ENCODE data around the gene RALGDS.

Gene RALGDS

GRCh38 chr9:133118568-133118967 is 2.5 kb downstream of the RALGDS start:
- DNase-seq, result no peak

GRCh38 chr9:133118179-133118520 is 2.9 kb downstream of the RALGDS start:
- DNase-seq, result no peak

- peak in 1 of 2 donors; percentile 33 for DNase-seq
These were observed 3.5 kb downstream of the RALGDS start for GRCh38 chr9:133117271-133118178.

GRCh38 chr9:133116346-133117231 is 4.5 kb downstream of the RALGDS start:
- DNase-seq, result no peak

DNA sequence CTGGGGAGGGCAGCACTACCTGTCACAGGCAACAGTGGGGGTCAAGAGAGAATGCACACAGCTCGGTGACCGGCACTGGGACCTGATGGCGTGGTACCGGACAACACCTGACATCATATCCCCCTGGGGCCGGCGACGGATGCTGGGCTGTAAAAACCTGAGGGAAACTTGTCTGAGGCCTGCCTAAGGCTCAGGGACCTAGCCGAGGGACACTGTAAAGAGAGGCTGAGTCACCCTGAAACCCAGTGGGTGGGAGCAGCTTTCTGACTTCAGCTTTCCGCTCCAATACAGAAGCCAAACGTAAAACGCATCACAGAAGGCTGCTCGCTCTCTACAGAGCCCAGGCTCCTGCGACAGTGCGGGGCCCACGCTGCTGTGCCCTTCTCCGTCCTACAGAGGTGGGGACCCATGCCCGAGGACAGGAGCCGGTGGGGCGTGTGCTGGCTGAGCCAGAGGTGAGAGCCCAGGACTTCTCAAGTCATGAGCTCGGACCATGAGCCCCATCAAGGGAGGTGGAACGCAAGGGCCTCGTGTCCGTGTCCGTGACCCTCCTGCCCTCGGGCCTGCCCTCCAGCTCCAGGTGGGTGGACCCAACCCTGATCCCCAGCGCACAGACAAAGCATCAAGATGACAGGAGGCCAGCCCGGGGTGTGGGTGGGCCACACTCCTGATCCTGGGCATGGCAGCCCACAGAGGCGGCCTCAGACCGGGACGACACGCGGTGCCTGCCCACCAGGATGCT is 5.3 kb downstream of the RALGDS start:
- DNase-seq, result peak; percentile 84 to 86

GRCh38 chr9:133114886-133115603 is 6.0 kb downstream of the RALGDS start:
- no peak for DNase-seq

DNA sequence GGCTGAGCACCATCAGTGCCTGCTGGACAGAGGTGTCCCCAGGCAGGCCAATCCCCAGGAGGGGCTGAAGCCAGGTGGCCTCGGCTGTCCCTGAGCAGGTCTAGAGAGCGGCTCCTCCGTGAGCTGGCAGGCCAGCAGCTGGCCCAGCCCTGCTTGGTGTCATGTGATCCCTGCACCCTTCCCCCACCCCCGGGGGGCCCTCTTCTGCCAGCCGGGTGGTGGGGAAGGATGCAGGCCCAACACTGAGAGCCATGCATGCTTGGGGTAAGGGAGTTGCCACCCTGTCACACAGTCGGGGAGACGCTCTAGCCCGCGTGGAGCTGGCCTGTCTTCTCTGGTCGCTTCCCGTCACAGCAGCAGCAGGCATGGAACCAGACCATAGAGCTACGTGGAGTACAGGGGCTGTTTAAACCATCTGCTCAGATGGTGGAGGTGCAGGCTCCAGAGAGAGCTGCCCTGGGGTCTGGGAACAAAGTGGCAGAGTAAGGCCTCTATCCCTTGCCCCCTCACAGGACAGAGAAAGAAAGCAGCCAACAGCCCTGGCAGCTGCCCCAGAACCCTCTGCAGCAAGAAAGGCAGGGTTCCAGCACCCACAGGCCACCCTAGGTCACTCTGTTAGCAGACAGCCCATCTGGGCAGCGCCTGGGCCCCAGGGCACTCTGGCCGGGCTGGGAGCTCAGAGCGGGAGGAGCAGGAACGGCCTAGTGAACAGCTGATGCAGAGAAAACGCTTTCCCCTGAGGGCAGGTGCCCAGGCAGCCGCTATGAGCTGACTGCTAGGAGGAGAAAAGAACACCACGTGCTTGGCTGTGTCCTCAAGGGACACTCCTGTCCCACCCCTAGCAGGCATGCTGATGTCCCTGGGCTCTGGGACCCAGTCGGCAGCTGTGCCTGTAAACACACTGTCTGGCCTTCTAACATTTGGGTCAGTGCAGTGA is 6.8 kb downstream of the RALGDS start:
- no peak for DNase-seq

DNA sequence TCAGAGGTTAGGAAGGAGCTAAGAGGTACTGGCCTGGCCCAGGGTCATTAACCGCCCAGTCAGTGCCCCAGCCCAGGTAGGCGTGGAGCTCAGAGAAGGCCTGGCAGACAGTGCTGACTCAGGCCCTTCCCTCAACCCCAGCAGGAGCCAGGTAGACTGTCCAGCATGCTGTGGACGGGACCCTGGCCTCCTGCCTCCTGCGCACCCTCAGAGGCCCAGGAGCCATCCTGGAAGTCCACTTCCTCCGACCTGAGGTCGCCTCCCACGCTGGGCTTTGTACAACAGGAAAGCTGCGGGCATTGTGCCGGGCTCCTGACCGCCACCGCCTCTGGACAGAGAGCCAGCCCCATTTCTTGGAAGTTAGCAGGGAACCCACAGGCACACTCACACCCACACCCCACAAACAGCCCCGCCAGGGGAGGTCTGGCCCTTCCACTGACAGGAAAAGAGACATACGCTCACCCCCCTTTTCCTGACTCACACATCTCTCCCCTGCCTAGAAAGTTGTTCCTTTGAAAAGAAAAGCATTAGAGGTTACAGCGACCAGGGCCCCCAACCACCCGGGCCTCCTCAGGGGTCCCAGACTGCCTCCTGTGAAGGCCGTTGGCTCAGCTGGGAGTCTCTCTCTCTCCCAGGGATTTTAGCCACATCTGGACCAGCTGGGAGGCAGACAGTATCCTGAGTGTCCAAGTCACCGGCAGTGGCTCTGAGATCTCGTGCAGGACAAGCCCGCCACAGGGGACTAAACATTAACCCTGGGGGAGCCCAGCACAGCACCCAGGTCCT is 7.7 kb downstream of the RALGDS start:
- DNase-seq, result peak; percentile 71 to 76

GRCh38 chr9:133112663-133113026 is 8.4 kb downstream of the RALGDS start:
- peak; percentile 93 to 96 for DNase-seq

DNA sequence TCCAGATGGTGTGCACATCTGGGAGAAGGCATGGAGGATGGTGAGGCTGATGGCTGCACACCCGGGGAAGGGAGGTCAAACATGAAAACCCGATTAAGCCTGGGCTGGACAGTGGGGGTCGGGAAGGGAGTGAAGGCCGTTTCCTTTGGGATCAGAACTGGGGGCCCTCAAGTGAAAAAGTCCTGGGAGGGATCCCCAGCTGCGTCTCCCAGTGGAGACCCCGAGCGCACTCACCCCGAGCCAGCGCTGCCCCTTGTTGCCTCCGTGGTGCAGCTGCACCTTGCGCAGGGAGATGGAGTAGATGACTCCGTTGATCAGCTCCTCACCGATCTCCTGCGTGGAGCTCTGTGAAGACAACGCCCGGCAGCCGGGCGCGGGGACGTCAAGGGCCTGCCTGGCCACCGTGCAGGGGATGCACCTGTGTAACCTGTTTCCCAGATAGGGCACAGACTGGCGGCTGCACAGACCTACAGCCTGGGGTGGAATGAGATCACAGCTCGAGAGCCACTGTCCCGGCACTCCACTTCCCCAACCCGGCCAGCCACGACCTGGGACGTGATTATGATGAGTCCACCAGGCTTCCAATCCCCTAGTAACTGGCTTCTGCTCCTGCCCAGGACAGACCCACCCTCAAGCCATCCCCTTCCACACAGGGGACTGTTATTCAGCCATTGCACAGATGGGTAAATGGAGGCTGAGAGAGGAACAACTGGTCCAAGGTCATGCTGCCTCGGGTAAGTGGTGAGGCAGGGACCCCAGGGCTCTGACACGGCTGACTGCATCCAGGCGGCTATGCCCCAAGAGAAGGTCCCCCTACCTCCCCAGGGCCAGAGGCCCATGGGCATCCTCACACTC is 9.0 kb downstream of the RALGDS start:
- no peak for DNase-seq

- DNase-seq, result no peak
These were observed 10.9 kb downstream of the RALGDS start for GRCh38 chr9:133109931-133110650.

- DNase-seq, result no peak
These were observed 12.0 kb downstream of the RALGDS start for GRCh38 chr9:133108794-133109641.

GRCh38 chr9:133107961-133108793 is 12.9 kb downstream of the RALGDS start:
- no peak for DNase-seq

DNA sequence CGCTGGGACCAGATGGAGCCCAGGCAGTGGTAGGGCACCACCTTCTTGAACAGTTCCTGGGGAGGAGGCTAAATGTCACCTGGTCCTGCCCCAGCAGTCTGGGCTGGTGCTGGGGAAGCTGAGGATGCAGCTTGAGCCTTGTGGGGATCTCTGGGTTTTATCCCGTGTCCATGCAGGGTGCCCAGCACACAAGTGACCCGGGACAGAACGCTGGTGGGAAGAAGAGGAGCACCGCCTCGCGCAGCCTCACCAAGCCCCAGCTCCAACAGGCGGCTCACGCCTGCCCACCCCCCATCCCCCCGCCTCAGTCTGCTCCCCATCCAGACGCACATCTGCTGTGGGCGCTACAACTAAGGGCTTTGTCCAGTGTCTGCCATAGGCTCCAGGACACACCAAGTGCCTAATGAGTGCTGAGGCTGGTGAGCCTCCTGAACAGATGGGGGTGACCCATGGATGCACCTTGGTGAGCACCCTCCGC is 13.8 kb downstream of the RALGDS start:
- DNase-seq, result no peak

DNA sequence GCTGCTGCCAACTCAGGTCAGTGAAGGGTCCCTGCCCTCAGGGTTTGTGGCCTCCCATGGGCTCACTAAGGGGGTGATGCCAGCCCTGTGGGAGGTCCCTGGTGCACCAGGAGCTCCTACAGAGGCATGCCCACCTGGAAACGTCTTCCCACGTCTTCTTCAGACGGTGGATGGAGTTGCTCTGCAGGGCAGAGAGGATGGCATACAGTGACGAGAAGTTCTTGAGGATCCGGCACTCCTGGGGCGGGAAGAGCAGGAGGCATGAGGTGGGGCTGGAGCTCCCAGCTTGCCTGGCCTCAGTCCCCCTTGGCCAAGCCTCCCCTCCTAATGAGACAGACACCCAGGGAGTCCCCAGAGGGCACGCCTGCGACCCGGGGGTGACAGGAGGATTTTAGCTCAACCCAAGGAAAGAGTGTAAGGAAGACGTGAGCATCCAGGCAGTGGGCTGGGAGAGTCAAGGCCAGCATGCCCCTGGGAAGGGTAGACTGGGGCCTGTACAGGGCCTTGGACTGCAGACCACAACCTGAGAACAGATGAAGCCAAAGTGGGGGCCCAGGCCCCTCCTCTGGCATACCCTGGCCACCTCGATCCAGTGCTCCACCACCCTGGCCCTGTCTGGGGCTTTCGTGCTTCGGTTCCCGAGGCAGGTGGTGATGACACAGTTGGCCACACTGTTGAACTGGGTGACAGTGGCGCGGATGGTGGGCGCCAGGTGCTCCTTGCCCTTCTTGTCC is 14.4 kb downstream of the RALGDS start:
- DNase-seq, result no peak

- no peak for DNase-seq
These were observed 15.6 kb downstream of the RALGDS start for GRCh38 chr9:133105461-133105770.
